Spleen (tissue), 11 donors: ENCODE data around the gene ST6GALNAC3. TPM values are rescaled to one million over a fixed set of nuclear protein-coding genes. Genes with fewer than 3 reads are reported as not detected.

Experiments used
- DNase-seq: peaks from one replicate; pipeline ENCODE4 v3.0.0-alpha.2; 2020
- H3K27ac ChIP-seq, 8 donors: fragments of 200-600 bp; sonication (generic) in 7 of 8; 1 replicate in 4 of 8; 2 replicates in 4 of 8; pipeline versions ENCODE4 v1.5.0 to v1.8.0; 2016 to 2021; ENCODE audit warnings: inconsistent platforms in 4 of 8, mild to moderate bottlenecking in 4 of 8, moderate library complexity in 1 of 8
- H3K27me3 ChIP-seq, 7 donors: fragments of 200-600 bp; sonication (generic) in 6 of 7; replicated peaks in 1 of 7; 1 replicate in 4 of 7; 2 replicates in 3 of 7; pipeline versions ENCODE4 v1.5.0 to v1.8.0; 2016 to 2021; ENCODE audit warnings: inconsistent platforms in 3 of 7, mild to moderate bottlenecking in 1 of 7
- H3K36me3 ChIP-seq, 6 donors: fragments of 200-600 bp; sonication (generic) in 5 of 6; 1 replicate in 4 of 6; 2 replicates in 2 of 6; pipeline versions ENCODE4 v1.5.0 to v1.8.0; 2016 to 2021; ENCODE audit warnings: inconsistent platforms in 2 of 6
- H3K4me1 ChIP-seq, 6 donors: fragments of 200-600 bp; sonication (generic) in 5 of 6; 1 replicate in 3 of 6; 2 replicates in 3 of 6; pipeline versions ENCODE4 v1.5.0 to v1.8.0; 2016 to 2021; ENCODE audit warnings: inconsistent platforms in 3 of 6
- H3K4me3 ChIP-seq, 8 donors: fragments of 200-600 bp; sonication (generic) in 7 of 8; 1 replicate in 4 of 8; 2 replicates in 4 of 8; pipeline versions ENCODE4 v1.5.0 to v1.8.0; 2016 to 2021; ENCODE audit warnings: inconsistent platforms in 4 of 8, mild to moderate bottlenecking in 4 of 8, moderate library complexity in 2 of 8
- H3K9me3 ChIP-seq, 8 donors: fragments of 200-600 bp; sonication (generic) in 7 of 8; 1 replicate in 4 of 8; 2 replicates in 4 of 8; pipeline versions ENCODE4 v1.5.0 to v1.8.0; 2016 to 2021; ENCODE audit warnings: inconsistent platforms in 4 of 8
- POLR2A ChIP-seq, 3 donors: fragments of 450-650 bp; IDR thresholded peaks; one replicate each; pipeline ENCODE4 v1.5.1; 2017; ENCODE audit warnings: antibody characterized with exemption in 3 of 3, mild to moderate bottlenecking in 1 of 3
- POLR2AphosphoS5 ChIP-seq, 3 donors: sonication (generic); formaldehyde crosslinking; IDR thresholded peaks; one replicate each; pipeline ENCODE4 v1.5.1; 2017; ENCODE audit warnings: antibody characterized with exemption in 3 of 3
- WGBS, 5 donors: extraction: QIAGEN DNeasy Blood & Tissue Kit in 3 of 5; methylation state at CpG; one replicate each; pipeline versions ENCODE4 v1.1.5 to v1.1.7; 2013 to 2018; 5-methylcytosine and 5-hydroxymethylcytosine counted together
- intact Hi-C: fragments of 100-400 bp; cut with DNase I; formaldehyde crosslinking; loops from one replicate; pipeline ENCODE4 v1.15.0; 2023; ENCODE audit warnings: low total_unique reads
- polyA plus RNA-seq, 3 donors: library from polyadenylated mRNA; stranded (reverse); fragments of 200-250 nt; gene quantifications; one replicate each; pipeline ENCODE4 v1.2.1, GENCODE V29; 2013
- total RNA-seq, 7 donors: library from RNA; depleted of rRNA in 3 of 7; stranded (reverse); fragments of >200 nt in 3 of 7; fragmentation: NEBNext Ultra II Directional in 4 of 7; extraction: Animal tissue kit (Norgen Biotek cat#: 25700) in 4 of 7; gene quantifications; one replicate each; pipeline versions ENCODE4 v1.1.0 to v1.2.1, GENCODE V29; 2016 to 2021
- TF ChIP-seq, protein P1 (sequence below), 11 experiments: fragments of 200-600 bp in 7 of 11; fragments of 450-650 bp in 4 of 11; sonication (generic) in 4 of 11; IDR thresholded peaks in 8 of 11; conservative IDR thresholded peaks in 3 of 11; 1 replicate in 7 of 11; 2 replicates in 4 of 11; pipeline versions ENCODE4 v1.4.0 to v1.8.0; 2016 to 2021; ENCODE audit warnings: antibody characterized with exemption in 11 of 11, inconsistent platforms in 4 of 11, mild to moderate bottlenecking in 1 of 11
- donor health status: healthy with polysubstance abuse.
- donor health status: DM: no; HTN: no; CAD: no; lungs with moderate emphysema.
- donor health status: DM: no; HTN: no; CAD: no.
- donor health status: Bipolar disorder and iron deficiency.
- donor health status: healthy.
- donor health status: DM: no; HTN: no; CAD: no.
- donor health status: DM: yes; HTN: yes; CAD: no.

ST6GALNAC3 gene
- total and polyA plus RNA-seq, 10 donors: 0.93 to 24.7 (median 10.1) TPM

DNA sequence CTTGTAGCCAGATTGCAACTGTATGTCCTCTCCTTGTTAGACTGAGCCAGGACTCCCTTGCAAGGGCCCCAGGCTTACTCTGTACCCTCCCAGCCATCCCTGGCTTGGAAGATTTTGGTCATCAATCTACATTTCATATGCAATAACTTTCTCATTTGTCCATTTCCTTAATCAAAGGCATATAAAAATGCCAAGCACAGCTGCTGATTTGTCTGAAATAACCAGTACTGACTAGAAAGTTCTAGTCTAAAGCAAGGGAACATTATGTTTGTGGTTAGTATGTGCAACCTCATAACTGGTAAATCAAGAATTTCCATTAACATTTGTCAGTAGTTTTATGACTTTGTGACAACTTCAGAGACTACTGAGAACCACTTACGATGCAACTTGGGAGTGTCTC lies 370.2 kb downstream of the ST6GALNAC3 start:
- Histone ChIP-seq H3K4me3 (no peak overlapping the region), H3K4me1 (no peaks in the 10 kb centered on the region), H3K9me3 (peaks cover 0 to 35% (median 20%) of the 10 kb centered on the region in 8 donors), H3K27me3 (no peaks in the 10 kb centered on the region), H3K36me3 (no peaks in the 10 kb centered on the region), H3K27ac (no peak overlapping the region)
- no peak for DNase-seq
- WGBS, 5 donors: 89 to 91% (median 90%) methylated on average over 1 of the region's 1 CpG
- intact Hi-C loops: no loop called here
- TF ChIP-seq POLR2A (IDR thresholded peaks at IDR 0.05) (no peak), POLR2AphosphoS5 (IDR thresholded peaks at IDR 0.05) (no peak)
- TF ChIP-seq, protein P1, sequence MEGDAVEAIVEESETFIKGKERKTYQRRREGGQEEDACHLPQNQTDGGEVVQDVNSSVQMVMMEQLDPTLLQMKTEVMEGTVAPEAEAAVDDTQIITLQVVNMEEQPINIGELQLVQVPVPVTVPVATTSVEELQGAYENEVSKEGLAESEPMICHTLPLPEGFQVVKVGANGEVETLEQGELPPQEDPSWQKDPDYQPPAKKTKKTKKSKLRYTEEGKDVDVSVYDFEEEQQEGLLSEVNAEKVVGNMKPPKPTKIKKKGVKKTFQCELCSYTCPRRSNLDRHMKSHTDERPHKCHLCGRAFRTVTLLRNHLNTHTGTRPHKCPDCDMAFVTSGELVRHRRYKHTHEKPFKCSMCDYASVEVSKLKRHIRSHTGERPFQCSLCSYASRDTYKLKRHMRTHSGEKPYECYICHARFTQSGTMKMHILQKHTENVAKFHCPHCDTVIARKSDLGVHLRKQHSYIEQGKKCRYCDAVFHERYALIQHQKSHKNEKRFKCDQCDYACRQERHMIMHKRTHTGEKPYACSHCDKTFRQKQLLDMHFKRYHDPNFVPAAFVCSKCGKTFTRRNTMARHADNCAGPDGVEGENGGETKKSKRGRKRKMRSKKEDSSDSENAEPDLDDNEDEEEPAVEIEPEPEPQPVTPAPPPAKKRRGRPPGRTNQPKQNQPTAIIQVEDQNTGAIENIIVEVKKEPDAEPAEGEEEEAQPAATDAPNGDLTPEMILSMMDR (IDR thresholded peaks at IDR 0.05 in 8 of 11, conservative IDR thresholded peaks at IDR 0.05 in 3 of 11): no peak

DNA sequence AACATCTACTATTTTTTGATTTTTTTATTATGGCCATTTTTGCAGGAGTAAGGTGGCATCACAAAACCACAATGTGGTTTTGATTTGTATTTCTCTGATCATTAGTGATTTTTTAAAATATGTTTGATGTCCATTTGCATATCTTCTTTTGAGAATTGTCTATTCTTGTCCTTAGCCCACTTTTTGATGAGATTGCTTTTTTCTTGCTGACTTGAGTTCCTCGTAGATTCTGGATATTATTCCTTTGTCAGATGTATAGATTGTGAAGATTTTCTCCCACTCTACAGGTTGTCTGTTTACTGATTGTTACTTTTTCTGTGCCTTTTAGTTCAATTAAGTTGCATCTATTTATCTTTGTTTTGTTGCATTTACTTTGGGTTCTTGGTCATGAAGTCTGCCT lies 375.7 kb downstream of the ST6GALNAC3 start:
- WGBS, 5 donors: 81 to 91% (median 90%) methylated on average over 1 of the region's 1 CpG
- no peak for TF ChIP-seq POLR2A (IDR thresholded peaks at IDR 0.05)
- TF ChIP-seq, protein P1 (IDR thresholded peaks at IDR 0.05 in 8 of 11, conservative IDR thresholded peaks at IDR 0.05 in 3 of 11): no peak
- TF ChIP-seq POLR2AphosphoS5 (IDR thresholded peaks at IDR 0.05): no peak
- Histone ChIP-seq H3K36me3 (no peaks in the 10 kb centered on the region), H3K4me1 (no peaks in the 10 kb centered on the region), H3K27me3 (no peaks in the 10 kb centered on the region), H3K9me3 (peaks cover 0 to 85% (median 52%) of the 10 kb centered on the region in 8 donors), H3K4me3 (no peak overlapping the region), H3K27ac (no peak overlapping the region)
- DNase-seq: no peak
- intact Hi-C loops: no loop called here

DNA sequence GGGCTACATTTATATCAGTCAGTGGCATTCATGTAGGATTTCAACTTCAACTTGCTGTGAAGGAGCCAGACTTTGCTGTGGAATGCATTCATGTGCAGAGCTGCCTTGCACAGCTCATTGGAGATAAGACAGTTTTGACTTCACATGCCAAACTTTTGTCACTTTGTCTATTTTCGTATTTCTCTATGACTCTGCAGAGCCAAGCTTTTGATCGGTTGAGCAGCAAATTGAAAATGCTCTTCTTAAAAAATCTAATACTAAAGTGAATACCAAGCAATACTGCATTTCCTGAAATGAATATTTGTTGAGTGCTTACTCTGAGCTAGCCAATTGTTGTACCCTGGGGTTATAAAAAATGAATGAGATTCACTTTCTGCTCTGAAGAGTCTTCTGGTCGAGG lies 388.7 kb downstream of the ST6GALNAC3 start:
- Histone ChIP-seq H3K4me3 (no peak overlapping the region), H3K36me3 (no peaks in the 10 kb centered on the region), H3K4me1 (no peaks in the 10 kb centered on the region), H3K27me3 (no peaks in the 10 kb centered on the region), H3K27ac (no peak overlapping the region), H3K9me3 (no peaks in the 10 kb centered on the region)
- DNase-seq: no peak
- 52 to 84% (median 70%) methylated on average over 3 of the region's 3 CpGs for WGBS, 5 donors
- TF ChIP-seq POLR2AphosphoS5 (IDR thresholded peaks at IDR 0.05) (no peak), POLR2A (IDR thresholded peaks at IDR 0.05) (no peak)
- TF ChIP-seq, protein P1 (IDR thresholded peaks at IDR 0.05 in 8 of 11, conservative IDR thresholded peaks at IDR 0.05 in 3 of 11): no peak
- intact Hi-C loops: no loop called here

DNA sequence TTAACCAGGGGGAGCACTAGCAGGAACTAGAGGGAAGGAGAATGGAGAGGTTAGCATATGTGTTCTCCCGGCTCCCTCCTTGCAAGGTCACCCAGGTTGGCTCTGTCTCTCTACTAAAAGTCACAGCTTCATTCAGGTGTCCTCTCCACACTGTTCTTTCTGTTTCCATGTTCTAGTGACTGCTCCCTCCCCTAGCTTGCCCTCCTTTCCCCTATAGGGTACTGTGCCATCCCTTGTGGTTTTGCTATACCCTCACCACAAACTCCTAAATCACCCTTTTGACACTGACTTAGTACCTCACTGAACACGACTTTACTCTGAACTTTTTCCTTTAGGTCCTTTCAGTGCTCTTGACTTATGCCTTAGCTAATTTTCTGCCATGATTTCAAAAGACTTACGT lies 389.3 kb downstream of the ST6GALNAC3 start:
- Histone ChIP-seq H3K4me3 (no peak overlapping the region), H3K27me3 (no peaks in the 10 kb centered on the region), H3K27ac (no peak overlapping the region), H3K9me3 (no peaks in the 10 kb centered on the region), H3K4me1 (no peaks in the 10 kb centered on the region), H3K36me3 (no peaks in the 10 kb centered on the region)
- WGBS, 5 donors: 46 to 59% (median 52%) methylated on average over 3 of the region's 3 CpGs
- no peak for DNase-seq
- TF ChIP-seq POLR2AphosphoS5 (IDR thresholded peaks at IDR 0.05) (no peak), POLR2A (IDR thresholded peaks at IDR 0.05) (no peak)
- TF ChIP-seq, protein P1 (IDR thresholded peaks at IDR 0.05 in 8 of 11, conservative IDR thresholded peaks at IDR 0.05 in 3 of 11): no peak
- intact Hi-C loops: no loop called here
